Thyroid gland (tissue), 4 donors: Measurements from ENCODE around the gene RABEP2. TPM values are rescaled to one million over a fixed set of nuclear protein-coding genes. Genes with fewer than 3 reads are reported as not detected.
"Not testable (repeated sequence)": the region's sequence is repeated elsewhere in the genome, so short reads cannot be mapped to it uniquely, and the experiment has no call there.

Experiments
- DNase-seq, 2 donors: peaks; one replicate each; pipeline ENCODE4 v3.0.0-alpha.2; 2019
- H3K27ac ChIP-seq, 3 donors: fragments of 200-600 bp; sonication (generic); 1 replicate in 2 of 3; 2 replicates in 1 of 3; pipeline ENCODE4 v1.5.1; 2016 to 2019; ENCODE audit warnings: mild to moderate bottlenecking in 1 of 3, moderate library complexity in 1 of 3
- H3K27me3 ChIP-seq: fragments of 200-600 bp; sonication (generic); one replicate; pipeline ENCODE4 v1.5.1; 2019
- H3K36me3 ChIP-seq, 2 donors: fragments of 200-600 bp; sonication (generic); one replicate each; pipeline ENCODE4 v1.5.1; 2016 to 2019
- H3K4me1 ChIP-seq, 2 donors: fragments of 200-600 bp; sonication (generic); one replicate each; pipeline ENCODE4 v1.5.1; 2017 to 2019
- H3K4me3 ChIP-seq, 3 donors: fragments of 200-600 bp; sonication (generic); replicated peaks in 1 of 3; 1 replicate in 2 of 3; 2 replicates in 1 of 3; pipeline ENCODE4 v1.5.1; 2016; ENCODE audit warnings: mild to moderate bottlenecking in 1 of 3
- H3K9me3 ChIP-seq: fragments of 200-600 bp; sonication (generic); one replicate; pipeline ENCODE4 v1.5.1; 2017
- POLR2A ChIP-seq, 2 donors: fragments of 450-650 bp; IDR thresholded peaks; one replicate each; pipeline ENCODE4 v1.6.1; 2017; ENCODE audit warnings: antibody characterized with exemption in 2 of 2, mild to moderate bottlenecking in 2 of 2, moderate library complexity in 1 of 2
- WGBS, 2 donors: methylation state at CpG; one replicate each; pipeline ENCODE4 v1.1.5; 2017; 5-methylcytosine and 5-hydroxymethylcytosine counted together
- intact Hi-C: fragments of 100-400 bp; cut with DNase I; formaldehyde crosslinking; loops from one replicate; pipeline ENCODE4 v1.15.1; 2023
- total RNA-seq, 4 donors: library from RNA; depleted of rRNA; stranded (reverse); fragments of >200 nt; gene quantifications; one replicate each; pipeline ENCODE4 v1.2.3, GENCODE V29; 2016
- TF ChIP-seq, protein P1 (sequence below), 6 experiments: fragments of 200-600 bp in 3 of 6; fragments of 450-650 bp in 3 of 6; sonication (generic) in 3 of 6; IDR thresholded peaks; one replicate each; pipeline ENCODE4 v1.5.1; 2016 to 2019; ENCODE audit warnings: antibody characterized with exemption in 6 of 6, mild to moderate bottlenecking in 2 of 6, inconsistent platforms in 1 of 6, moderate library complexity in 1 of 6

The RABEP2 gene, protein sequence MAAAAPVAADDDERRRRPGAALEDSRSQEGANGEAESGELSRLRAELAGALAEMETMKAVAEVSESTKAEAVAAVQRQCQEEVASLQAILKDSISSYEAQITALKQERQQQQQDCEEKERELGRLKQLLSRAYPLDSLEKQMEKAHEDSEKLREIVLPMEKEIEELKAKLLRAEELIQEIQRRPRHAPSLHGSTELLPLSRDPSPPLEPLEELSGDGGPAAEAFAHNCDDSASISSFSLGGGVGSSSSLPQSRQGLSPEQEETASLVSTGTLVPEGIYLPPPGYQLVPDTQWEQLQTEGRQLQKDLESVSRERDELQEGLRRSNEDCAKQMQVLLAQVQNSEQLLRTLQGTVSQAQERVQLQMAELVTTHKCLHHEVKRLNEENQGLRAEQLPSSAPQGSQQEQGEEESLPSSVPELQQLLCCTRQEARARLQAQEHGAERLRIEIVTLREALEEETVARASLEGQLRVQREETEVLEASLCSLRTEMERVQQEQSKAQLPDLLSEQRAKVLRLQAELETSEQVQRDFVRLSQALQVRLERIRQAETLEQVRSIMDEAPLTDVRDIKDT
- 10 to 100 TPM; 36.7 to 55.8 (median 41.2) TPM for total RNA-seq

DNA sequence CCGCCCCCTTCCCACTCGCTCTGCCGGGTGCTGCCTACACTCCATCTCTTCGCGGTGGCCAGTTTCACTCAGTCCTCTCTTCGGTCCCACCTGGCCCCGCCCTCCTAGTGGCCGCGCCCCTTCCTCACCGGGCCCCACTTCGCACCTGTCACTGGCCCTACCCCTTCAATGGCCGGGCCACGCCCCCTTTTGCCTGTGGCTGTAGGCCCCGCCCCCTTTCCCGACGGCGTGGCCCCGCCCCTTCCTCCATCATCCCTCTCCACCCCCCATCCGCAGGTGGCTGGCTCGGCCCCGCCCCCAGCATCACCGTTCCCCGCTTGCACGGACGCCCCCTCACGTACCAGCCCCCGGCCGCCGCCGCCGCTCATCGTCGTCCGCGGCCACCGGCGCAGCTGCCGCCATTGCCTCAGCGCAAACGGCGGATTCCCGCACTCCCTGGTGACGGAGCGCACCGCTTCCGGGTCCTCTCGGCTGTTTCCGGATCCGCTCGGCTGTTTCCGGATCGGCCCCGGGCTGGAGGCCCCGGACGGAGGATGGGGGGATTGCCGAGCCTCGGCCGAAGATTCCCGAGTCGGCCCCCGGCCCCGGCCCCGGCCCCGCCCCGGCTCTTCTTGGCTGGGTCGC, at the start of gene RABEP2:
RABEP2 (minus strand) TSS at position 477 of the 624 bp plus-strand sequence; CDS start at position 402, 75 bp downstream.
- intact Hi-C loops = loop anchor here (5.0 kb wide), 1 partner anchor 48 kb away; the partner anchor contains the start of gene ATP2A1
- H3K36me3 ChIP-seq = peaks cover 0 to under 1% of the 10 kb centered on the region in 2 donors
- no peaks in the 10 kb centered on the region for H3K27me3 ChIP-seq
- peaks cover 8 to 11% of the 10 kb centered on the region in 2 donors for H3K4me1 ChIP-seq
- WGBS, 2 donors = 0 to 1% methylated on average over 19 to 21 of the region's 66 CpGs
- DNase-seq = peak; percentile 99
- no peaks in the 10 kb centered on the region for H3K9me3 ChIP-seq
- TF ChIP-seq, protein P1, sequence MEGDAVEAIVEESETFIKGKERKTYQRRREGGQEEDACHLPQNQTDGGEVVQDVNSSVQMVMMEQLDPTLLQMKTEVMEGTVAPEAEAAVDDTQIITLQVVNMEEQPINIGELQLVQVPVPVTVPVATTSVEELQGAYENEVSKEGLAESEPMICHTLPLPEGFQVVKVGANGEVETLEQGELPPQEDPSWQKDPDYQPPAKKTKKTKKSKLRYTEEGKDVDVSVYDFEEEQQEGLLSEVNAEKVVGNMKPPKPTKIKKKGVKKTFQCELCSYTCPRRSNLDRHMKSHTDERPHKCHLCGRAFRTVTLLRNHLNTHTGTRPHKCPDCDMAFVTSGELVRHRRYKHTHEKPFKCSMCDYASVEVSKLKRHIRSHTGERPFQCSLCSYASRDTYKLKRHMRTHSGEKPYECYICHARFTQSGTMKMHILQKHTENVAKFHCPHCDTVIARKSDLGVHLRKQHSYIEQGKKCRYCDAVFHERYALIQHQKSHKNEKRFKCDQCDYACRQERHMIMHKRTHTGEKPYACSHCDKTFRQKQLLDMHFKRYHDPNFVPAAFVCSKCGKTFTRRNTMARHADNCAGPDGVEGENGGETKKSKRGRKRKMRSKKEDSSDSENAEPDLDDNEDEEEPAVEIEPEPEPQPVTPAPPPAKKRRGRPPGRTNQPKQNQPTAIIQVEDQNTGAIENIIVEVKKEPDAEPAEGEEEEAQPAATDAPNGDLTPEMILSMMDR (IDR thresholded peaks at IDR 0.05) = no peak
- no peak for TF ChIP-seq POLR2A (IDR thresholded peaks at IDR 0.05)
- peak within 1 kb of the TSS; percentile 91 to 99 (median 97) for H3K27ac ChIP-seq
- peak within 1 kb of the TSS; percentile 16 to 85 (median 65) for H3K4me3 ChIP-seq

- Histone ChIP-seq H3K4me1 (peaks cover 10 to 18% of the 10 kb centered on the region in 2 donors), H3K9me3 (no peaks in the 10 kb centered on the region), H3K27ac (peak within 1 kb of the TSS; percentile 44 to 68 (median 68)), H3K4me3 (peak within 1 kb of the TSS; percentile 66 to 87 (median 74)), H3K36me3 (no peaks in the 10 kb centered on the region), H3K27me3 (no peaks in the 10 kb centered on the region)
- 0% methylated on average over 8 to 10 of the region's 60 CpGs for WGBS, 2 donors
- intact Hi-C loops = no loop called here
- peak; percentile 98 to 99 for DNase-seq
- TF ChIP-seq, protein P1 (IDR thresholded peaks at IDR 0.05) = peak in 1 of 6 experiments; percentile 26
- peak in 1 of 2 donors; percentile 41 for TF ChIP-seq POLR2A (IDR thresholded peaks at IDR 0.05)
Observed at GRCh38 chr16:28974437-28975157, 49.6 kb upstream of the RABEP2 start, which contains the start of gene SPNS1. TSS of gene SPNS1 (plus strand) at chr16:28974778. CDS start at chr16:28975152, 374 bp downstream.

DNA sequence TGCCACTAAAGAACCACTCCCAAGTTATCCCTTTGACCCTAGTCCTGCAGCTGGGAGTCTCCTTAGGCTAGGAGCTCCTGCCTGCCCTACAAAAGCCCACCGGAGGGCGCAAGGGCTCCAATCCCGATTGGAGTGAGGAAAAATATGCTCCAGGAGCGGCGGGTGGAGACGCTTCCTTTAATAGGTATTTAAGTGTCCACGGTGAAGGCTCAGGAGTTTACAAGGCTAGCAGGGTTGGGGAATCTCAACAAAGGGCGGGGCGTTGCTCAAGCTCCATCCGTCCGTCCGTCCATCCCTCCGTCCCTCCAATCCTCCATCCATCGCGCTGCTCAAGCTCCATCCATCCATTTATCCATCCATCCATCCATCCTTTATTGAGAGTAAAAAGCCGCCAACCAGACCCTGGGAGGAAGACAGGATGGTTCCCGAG, 49.0 kb upstream of the RABEP2 start:
- peak; percentile 21 to 25 for DNase-seq

GRCh38 chr16:28969696-28970095, 44.7 kb upstream of the RABEP2 start:
- DNase-seq, H3K36me3 ChIP-seq, intact Hi-C loops, H3K9me3 ChIP-seq, H3K4me3 ChIP-seq, H3K27me3 ChIP-seq, H3K4me1 ChIP-seq, H3K27ac ChIP-seq: not testable (repeated sequence)
- WGBS, 2 donors = 77 to 93% methylated on average over 2 of the region's 2 CpGs

More for the DNA sequence above, 49.0 kb upstream of the RABEP2 start:
- WGBS, 2 donors = 1% methylated on average over 9 to 17 of the region's 17 CpGs
- Histone ChIP-seq H3K27ac (peak overlapping the region; percentile 44 to 68 (median 68)), H3K4me1 (peaks cover 10 to 18% of the 10 kb centered on the region in 2 donors), H3K4me3 (peak overlapping the region in 2 of 3 donors; percentile 57 to 87), H3K9me3 (no peaks in the 10 kb centered on the region), H3K27me3 (no peaks in the 10 kb centered on the region), H3K36me3 (no peaks in the 10 kb centered on the region)
- intact Hi-C loops = no loop called here
- TF ChIP-seq POLR2A (IDR thresholded peaks at IDR 0.05) = no peak
- TF ChIP-seq, protein P1 (IDR thresholded peaks at IDR 0.05) = peak in 2 of 6 experiments; percentile 9 to 35

- no peak for DNase-seq
- H3K4me1 ChIP-seq = no peaks in the 10 kb centered on the region
- intact Hi-C loops = no loop called here
- H3K9me3 ChIP-seq = no peaks in the 10 kb centered on the region
- 84 to 92% methylated on average over 4 of the region's 4 CpGs for WGBS, 2 donors
- no peak overlapping the region for H3K27ac ChIP-seq
- H3K27me3 ChIP-seq = no peaks in the 10 kb centered on the region
- peaks cover 15 to 18% of the 10 kb centered on the region in 2 donors for H3K36me3 ChIP-seq
- H3K4me3 ChIP-seq = no peak overlapping the region
- TF ChIP-seq, protein P1 (IDR thresholded peaks at IDR 0.05) = no peak
- no peak for TF ChIP-seq POLR2A (IDR thresholded peaks at IDR 0.05)
Observed at GRCh38 chr16:28967156-28967555, 42.1 kb upstream of the RABEP2 start.
